NCI-H345 (cell line): Measurements from ENCODE around the gene HS3ST5.
"Not testable (repeated sequence)": the region's sequence is repeated elsewhere in the genome, so short reads cannot be mapped to it uniquely, and the experiment has no call there.

Source experiments
- DNase-seq: peaks from one replicate; lab custom pipeline; 2025; lab: John Stamatoyannopoulos, UW

The HS3ST5 gene

GRCh38 chr6:114276783-114277182, 66.0 kb downstream of the HS3ST5 start:
- no peak for DNase-seq

DNA sequence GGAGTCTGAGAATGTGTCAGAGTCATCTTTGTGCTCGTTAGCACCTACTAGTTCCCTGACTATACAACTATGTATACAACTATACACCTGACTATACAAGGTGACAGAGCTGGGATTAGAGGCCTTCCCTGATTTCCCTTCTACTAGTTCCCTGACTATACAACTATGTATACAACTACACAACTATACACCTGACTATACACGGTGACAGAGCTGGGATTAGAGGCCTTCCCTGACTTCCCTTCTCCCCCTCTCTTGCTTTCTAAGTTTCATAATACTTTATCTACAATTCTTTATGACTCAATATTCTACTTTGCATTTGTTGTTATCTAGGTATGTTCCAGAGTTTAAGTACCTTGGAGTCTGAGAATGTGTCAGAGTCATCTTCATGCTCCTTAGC, 68.0 kb downstream of the HS3ST5 start:
- DNase-seq, result no peak

DNA sequence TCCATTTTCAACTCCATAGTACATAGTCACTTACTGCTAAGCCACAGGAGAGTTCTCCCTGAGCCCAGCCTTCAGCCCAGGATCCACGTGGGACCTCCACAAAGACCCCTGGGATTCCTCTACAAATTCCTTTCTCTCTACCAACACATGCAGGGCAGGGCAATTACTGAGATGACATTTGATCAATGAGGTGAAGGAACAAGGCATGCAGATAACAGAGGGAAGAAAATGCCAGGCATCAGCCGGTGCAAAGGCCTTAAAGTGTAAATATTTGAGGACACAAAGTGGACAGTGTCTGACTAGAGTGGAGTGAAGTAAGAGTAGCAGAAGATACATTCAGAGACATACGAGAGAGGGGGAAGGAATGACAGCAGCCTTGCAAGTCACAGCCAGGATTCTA, 70.2 kb downstream of the HS3ST5 start:
- no peak for DNase-seq

DNA sequence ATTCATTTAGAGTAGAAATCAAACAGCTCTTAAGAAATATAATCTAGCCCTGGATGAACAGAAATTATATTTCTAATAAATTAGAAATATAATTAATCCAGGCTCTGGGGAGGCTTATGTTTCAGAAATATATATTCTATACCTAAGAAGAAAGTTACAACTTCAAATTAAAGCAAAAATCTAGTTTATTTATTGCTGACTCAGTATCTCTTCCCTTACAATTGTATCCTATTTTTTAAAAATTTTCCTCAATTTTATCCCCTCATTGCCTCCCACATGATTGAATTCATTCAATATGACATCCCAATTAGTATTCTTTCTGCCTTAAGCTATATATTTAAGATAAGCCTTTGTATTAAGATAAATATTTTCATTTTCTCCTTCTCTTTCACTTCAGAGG, 71.4 kb downstream of the HS3ST5 start:
- no peak for DNase-seq

GRCh38 chr6:114267897-114268296, 74.9 kb downstream of the HS3ST5 start:
- DNase-seq, result no peak

DNA sequence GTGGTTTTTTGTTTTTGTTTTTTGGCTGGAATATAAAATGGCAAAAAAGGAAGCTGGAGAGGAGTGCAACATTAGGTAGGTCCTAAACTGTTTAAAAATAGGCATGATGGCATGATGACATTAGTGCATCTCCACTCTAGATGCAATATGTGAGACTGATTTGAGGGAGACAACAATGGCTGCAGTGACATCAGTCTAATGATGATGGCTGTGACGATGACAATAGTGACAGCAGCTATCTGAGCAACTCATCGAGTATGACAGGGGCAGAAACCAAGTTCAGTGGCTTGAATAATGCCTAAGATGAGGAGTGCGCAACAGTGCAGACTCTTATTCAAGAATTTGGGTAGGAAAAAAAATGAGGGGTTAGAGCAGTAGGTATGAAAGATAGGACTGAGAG, 82.0 kb downstream of the HS3ST5 start:
- no peak for DNase-seq

- no peak for DNase-seq
These were observed 84.4 kb downstream of the HS3ST5 start for GRCh38 chr6:114258376-114258775.

DNA sequence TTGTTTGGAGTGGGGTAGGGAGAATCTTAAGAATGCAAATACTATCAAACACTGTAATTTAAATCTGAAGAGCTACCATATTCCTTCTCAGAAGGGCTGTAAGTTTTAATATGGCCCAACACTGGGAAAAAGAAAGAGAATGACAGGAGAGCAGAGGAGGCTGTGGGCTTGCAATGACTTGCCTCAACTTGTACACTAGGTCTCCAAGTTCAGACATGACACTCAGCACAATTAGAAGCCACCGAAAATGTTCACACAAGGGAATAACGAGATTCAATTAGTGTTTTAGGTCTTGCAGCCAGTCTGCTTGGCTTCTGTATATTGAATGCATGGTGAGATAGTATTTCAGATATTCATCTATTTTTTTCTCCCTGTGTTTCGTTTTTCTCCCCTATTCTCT, 89.4 kb downstream of the HS3ST5 start:
- DNase-seq, result no peak

- DNase-seq, result no peak
These were observed 93.3 kb downstream of the HS3ST5 start for GRCh38 chr6:114249522-114249921.

- no peak for DNase-seq
These were observed 95.7 kb downstream of the HS3ST5 start for GRCh38 chr6:114247101-114247500.

DNA sequence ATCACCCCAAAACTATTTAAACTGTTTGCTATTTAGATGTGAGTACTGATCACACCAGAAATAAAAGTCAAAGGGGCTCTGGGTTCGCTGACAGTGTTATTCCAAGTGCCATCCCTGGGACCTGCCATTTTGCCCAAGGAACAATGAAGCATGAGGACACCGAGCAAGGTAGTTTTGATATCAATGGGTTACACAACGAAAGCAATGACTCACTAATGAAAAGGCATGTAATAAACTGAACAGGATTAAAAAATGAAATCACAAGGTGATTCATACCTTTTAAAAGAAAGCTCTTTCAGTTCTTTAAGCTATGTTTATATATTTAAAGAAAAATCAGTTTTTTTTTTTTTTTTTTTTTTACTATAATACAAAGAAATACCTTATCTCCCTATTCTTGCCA, 102.0 kb downstream of the HS3ST5 start:
- DNase-seq, result no peak

- DNase-seq, result no peak
These were observed 114.1 kb downstream of the HS3ST5 start for GRCh38 chr6:114228675-114229074.

GRCh38 chr6:114227944-114228468, 114.8 kb downstream of the HS3ST5 start:
- DNase-seq, result no peak

DNA sequence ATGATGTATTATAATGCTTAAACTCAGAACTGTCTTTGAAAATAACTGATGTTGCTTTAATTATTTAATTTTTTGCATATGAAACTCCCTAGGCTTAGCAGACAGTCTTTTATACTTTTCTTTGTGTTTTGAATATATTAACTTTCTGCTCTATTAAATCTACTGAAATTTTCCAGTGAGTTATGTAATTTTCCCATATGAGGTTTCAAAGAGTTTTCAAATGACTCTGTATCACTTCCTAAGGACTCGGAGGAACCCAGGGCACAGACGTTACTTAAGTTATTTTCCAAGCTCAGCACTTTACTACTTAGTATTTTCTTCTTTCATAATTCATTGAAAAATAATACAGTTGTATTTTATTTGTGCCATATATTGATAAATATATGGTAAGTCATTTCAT, 122.6 kb downstream of the HS3ST5 start:
- no peak for DNase-seq

DNA sequence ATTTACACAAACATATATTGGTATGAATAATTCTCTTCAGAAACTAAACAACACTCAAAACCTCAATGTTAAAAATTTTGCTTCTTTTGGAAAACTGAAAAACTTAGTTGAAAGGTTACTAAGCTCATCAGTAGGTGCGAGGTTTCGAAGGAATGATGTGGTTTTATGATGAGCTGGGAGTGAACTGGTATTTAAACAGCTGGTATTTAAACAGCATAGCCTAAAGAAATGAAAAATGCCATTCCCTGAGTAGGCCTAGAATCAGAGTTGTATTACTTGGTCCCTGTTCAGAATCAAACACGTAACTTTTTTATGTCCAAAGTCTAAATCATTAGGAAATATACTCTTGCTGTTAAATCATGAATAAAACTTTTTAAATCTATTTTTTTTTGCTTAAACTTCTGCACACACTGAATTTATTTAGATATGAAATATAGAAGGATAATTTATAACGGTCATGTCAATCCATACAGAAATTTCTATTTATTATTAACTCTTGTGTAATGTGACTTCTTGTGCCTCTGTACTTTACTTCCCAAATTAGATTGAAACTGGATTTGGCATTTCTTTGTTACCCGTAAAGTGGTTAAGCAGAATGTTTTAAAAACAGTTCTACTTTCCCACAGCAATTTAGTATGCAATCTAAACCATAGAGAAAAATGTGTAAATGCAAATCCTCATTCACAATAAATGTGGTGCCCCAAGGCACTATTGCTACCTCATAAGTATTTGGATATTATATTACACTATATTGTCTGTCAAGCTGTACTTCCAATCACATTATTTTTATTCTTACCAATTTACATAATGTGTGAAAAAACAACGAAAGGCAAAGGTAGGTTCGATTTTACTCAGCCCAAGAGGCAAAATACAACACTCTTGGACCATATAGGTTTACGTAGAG, 124.1 kb downstream of the HS3ST5 start:
- DNase-seq, result no peak

DNA sequence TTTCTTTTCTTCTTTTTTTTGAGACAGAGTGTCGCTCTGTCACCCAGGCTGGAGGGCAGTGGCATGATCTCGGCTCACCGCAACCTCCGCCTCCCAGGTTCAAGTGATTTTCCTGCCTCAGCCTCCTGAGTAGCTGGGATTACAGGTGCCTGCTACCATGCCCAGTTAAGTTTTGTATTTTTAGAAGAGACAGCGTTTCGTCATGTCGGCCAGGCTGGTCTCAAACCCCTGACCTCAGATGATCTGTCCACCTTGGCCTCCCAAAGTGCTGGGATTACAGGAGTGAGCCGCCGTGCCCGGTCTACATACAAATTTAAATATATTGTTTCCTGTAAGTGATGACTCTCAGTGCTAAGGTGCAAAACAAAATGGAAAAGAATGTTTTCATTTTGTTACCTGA, 124.8 kb downstream of the HS3ST5 start:
- not testable (repeated sequence) for DNase-seq

DNA sequence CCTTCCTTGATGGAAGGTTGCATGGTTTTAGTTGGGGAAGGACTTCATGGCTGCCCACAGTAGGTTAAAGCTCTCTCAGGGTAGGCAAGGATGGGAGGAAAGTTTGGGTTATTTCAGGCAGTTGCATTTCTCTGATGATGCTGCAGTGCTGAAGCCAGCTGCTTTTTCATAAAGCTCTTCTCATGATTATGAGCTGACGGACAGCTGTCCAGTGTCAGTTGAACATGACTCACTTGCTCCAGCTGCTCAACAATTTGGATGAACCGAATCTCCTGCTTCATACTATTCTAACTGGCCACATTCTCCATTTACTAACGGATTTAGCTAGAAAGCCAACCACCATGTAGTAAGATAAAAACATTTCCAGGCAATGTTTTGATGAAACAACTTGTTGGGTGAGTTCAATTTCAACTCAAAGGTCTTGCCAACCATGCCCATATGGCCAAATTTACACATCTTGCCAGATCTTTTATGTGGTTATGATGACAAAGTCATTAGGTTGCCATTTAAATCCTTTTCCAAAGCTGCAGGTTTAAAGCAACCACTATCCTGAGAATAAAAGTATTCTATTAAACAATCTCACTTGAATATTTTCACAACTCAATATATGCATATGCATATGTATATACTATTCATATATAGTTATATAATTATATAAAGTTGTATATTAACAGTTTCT, 125.9 kb downstream of the HS3ST5 start:
- no peak for DNase-seq

- DNase-seq, result no peak
These were observed 132.4 kb downstream of the HS3ST5 start for GRCh38 chr6:114210467-114210866.

DNA sequence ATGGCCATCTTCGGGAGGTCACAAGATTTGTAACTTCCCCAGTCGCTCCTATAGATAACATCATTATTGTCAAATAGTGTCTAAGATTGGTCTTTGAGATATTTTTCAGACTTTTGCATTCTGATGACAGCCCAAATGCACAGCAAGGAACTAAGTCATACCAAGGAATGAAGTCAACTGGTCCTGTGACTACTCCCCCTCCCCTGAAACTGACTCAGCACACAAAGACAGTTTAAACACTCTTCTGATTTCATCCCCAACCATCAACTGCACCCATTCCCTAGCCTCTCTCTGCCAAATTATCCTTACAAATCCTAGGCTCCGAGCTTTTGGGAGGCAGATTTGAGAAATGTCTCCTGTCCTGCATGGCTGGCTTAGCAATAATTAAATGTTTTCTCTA, 139.4 kb downstream of the HS3ST5 start:
- no peak for DNase-seq

GRCh38 chr6:114202389-114202788, 140.4 kb downstream of the HS3ST5 start:
- no peak for DNase-seq

DNA sequence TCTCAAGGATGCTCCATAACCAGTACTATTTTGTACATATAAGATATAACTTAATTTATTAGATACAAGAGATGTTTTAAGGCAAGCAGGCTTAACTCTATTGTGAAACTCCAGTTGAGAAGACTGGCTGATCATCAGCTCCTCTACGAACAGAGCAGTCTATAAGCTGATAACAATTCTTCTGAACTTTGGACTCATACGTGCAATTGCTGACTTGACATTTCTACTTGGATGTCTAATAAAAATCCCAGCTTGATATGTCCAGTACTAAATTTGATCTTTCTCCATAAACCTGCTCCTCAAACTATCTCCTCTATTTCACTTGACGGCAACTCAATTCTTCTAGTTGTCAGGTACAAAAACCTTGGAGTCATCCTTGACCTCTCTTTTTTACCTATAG, 141.9 kb downstream of the HS3ST5 start:
- DNase-seq, result no peak

DNA sequence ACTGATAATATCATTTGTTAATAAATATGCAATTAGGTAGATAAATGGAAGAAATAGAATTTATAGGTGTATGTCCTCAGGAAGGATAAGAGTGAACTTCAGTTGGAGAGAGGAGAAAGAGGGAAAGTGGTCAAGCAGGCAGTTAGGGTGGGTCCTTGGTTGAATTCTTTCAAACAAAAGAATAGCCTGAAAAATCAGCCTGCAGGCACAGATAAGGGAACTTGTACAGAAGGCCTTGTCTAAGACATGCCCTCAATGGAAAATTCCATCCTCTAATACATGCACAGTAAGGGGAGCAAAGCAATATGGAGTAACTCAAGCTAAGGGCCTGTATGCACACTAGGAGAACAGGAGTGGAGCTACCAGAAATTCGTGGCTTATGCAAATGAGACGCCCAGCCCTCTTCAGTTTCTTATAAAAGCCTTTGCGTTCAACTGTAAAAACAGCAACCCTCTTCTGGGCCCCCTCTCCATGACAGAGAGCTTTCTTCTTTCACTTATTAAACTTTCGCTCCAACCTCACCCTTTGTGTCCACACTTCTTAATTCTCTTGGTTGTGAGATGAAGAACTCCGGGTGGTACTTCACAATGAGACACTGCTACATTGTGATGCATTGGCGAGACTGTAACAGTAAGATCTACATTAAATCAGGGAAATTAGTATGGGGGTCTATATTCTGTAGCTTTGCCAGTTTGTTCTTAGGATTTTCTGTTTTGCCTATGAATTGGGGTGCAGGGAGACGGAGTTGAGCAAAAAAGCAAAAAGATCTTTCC, 147.0 kb downstream of the HS3ST5 start:
- DNase-seq, result no peak

DNA sequence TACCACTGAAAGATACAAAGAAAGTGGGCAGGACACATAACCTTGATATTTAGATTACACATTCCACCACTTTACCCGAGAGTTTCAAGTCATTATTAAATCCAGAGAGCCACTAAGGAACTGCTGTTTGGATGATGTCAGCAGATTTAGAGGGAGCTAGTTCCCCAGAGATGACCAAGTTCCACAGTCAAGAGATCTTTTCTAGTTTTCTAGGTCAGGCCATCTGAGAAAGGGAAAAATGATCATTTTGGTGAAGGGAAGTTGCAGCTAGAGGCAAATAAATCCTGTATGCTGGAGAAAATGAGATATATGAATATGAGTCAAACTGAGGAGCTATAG, 147.8 kb downstream of the HS3ST5 start:
- DNase-seq, result no peak
